ENCODE measurements around the gene CDK5RAP1.

DNA sequence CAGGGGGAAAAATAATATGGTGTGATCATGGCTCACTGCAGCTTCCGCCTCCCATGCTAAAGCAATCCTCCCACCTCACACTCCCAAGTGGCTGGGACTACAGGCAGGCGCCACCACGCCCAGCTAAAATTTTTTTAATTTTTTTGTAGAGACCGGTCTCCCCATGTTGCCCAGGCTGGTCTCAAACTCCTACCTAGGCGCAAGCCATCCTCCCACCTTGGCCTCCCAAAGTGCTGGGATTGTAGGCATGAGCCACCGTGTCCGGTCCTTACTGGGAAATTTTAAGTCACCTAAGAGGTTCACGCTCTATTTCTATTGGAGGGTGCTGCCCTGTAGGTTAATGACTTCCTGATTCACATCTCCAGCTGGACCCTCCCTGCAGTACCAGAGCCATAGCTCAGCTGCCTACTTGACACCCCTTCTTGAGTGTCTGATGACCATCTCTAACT lies 626 bp upstream of the CDK5RAP1 start:
- TF ChIP-seq EZH2 (IDR thresholded peaks at IDR 0.05; ENCODE audit: borderline replicate concordance, low read depth, low read length, severe bottlenecking) (no peak), POLR2AphosphoS5 (IDR thresholded peaks at IDR 0.05; ENCODE audit: insufficient read depth, low read depth, low read length) (no peak), POLR2A (IDR thresholded peaks at IDR 0.05; ENCODE audit: low read depth, low read length) (no peak), JUN (IDR thresholded peaks at IDR 0.05; ENCODE audit: borderline replicate concordance, insufficient read depth, insufficient read length, low read depth) (no peak), FOS (IDR thresholded peaks at IDR 0.05; ENCODE audit: borderline replicate concordance, insufficient read depth, low read length) (no peak)
- TF ChIP-seq, protein P1, sequence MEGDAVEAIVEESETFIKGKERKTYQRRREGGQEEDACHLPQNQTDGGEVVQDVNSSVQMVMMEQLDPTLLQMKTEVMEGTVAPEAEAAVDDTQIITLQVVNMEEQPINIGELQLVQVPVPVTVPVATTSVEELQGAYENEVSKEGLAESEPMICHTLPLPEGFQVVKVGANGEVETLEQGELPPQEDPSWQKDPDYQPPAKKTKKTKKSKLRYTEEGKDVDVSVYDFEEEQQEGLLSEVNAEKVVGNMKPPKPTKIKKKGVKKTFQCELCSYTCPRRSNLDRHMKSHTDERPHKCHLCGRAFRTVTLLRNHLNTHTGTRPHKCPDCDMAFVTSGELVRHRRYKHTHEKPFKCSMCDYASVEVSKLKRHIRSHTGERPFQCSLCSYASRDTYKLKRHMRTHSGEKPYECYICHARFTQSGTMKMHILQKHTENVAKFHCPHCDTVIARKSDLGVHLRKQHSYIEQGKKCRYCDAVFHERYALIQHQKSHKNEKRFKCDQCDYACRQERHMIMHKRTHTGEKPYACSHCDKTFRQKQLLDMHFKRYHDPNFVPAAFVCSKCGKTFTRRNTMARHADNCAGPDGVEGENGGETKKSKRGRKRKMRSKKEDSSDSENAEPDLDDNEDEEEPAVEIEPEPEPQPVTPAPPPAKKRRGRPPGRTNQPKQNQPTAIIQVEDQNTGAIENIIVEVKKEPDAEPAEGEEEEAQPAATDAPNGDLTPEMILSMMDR (IDR thresholded peaks at IDR 0.05; ENCODE audit: extremely low read depth in 1 of 2, insufficient read depth in 1 of 2, low read depth in 1 of 2, low read length in 2 of 2): no peak
- TF ChIP-seq, protein P2, sequence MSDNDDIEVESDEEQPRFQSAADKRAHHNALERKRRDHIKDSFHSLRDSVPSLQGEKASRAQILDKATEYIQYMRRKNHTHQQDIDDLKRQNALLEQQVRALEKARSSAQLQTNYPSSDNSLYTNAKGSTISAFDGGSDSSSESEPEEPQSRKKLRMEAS (IDR thresholded peaks at IDR 0.05; ENCODE audit: insufficient read depth, insufficient read length): no peak

Data from endothelial cell of umbilical vein (primary cell).